ENCODE measurements around the gene PLEK2.

DNA sequence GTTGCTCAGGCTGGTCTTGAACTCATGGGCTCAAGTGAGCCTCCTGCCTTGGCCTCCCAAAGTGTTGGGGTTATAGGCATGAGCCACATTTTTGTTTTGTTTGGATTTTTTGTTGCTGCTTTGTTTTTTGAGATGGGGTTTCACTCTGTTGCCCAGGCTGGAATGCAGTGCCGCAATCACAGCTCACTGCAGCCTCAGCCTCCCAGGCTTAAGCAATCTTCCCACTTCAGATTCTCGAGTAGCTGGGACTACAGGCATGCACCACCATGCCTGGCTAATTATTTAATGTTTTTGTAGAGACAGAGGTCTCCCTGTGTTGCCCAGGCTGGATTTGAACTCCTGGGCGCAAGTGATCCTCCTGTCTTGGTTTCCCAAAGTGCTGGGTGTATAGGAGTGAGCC, 5.7 kb upstream of the PLEK2 start:
- TF ChIP-seq POLR2AphosphoS5 (IDR thresholded peaks at IDR 0.05; ENCODE audit: borderline replicate concordance, low read depth, low read length) (no peak), EZH2 (IDR thresholded peaks at IDR 0.05) (no peak), FOXP2 (optimal IDR thresholded peaks at IDR 0.05; ENCODE audit: control extremely low read depth, extremely low read length, insufficient read depth) (no peak)
